Upper lobe of left lung (tissue), 6 donors: ENCODE results near the gene ERVMER34-1. TPM values are rescaled to one million over a fixed set of nuclear protein-coding genes. Genes with fewer than 3 reads are reported as not detected.

Experiments used
- ATAC-seq, 2 donors: fragments of 200-7000 bp; cut with Tn5 transposase; one replicate each; pipeline ENCODE4 v1.9.1; 2022; ENCODE audit warnings: mild to moderate bottlenecking in 2 of 2, moderate library complexity in 2 of 2; ENCODE audit not compliant: low FRiP score in 2 of 2
- DNase-seq, 2 donors: peaks; one replicate each; pipeline ENCODE4 v3.0.0-alpha.2; 2019 to 2020
- H3K27ac ChIP-seq, 4 donors: fragments of 200-600 bp; sonication (generic); one replicate each; pipeline ENCODE4 v1.5.1; 2016 to 2019
- H3K27me3 ChIP-seq, 4 donors: fragments of 200-600 bp; sonication (generic); one replicate each; pipeline ENCODE4 v1.5.1; 2017 to 2019
- H3K36me3 ChIP-seq, 4 donors: fragments of 200-600 bp; sonication (generic); one replicate each; pipeline ENCODE4 v1.5.1; 2016 to 2019
- H3K4me1 ChIP-seq, 4 donors: fragments of 200-600 bp; sonication (generic); one replicate each; pipeline ENCODE4 v1.5.1; 2018 to 2019
- H3K4me3 ChIP-seq, 4 donors: fragments of 200-600 bp; sonication (generic); one replicate each; pipeline ENCODE4 v1.5.1; 2017 to 2019; ENCODE audit warnings: mild to moderate bottlenecking in 2 of 4, moderate library complexity in 1 of 4
- H3K9me3 ChIP-seq, 4 donors: fragments of 200-600 bp; sonication (generic); one replicate each; pipeline ENCODE4 v1.5.1; 2018 to 2019
- EP300 ChIP-seq, 4 donors: sonication (generic); formaldehyde crosslinking; IDR thresholded peaks; one replicate each; pipeline ENCODE4 v1.5.1; 2017; ENCODE audit warnings: antibody characterized with exemption in 4 of 4, control low read depth in 2 of 4
- POLR2A ChIP-seq, 4 donors: fragments of 450-650 bp; IDR thresholded peaks; one replicate each; pipeline ENCODE4 v1.5.1; 2016 to 2017; ENCODE audit warnings: antibody characterized with exemption in 4 of 4, mild to moderate bottlenecking in 2 of 4
- POLR2AphosphoS5 ChIP-seq, 2 donors: sonication (generic); formaldehyde crosslinking; IDR thresholded peaks; one replicate each; pipeline ENCODE4 v1.5.1; 2017; ENCODE audit warnings: antibody characterized with exemption in 2 of 2
- WGBS, 2 donors: methylation state at CpG; one replicate each; pipeline ENCODE4 v1.1.5; 2017 to 2018; 5-methylcytosine and 5-hydroxymethylcytosine counted together
- small RNA-seq, 4 donors: library from RNA; depleted of rRNA; stranded (forward); fragments of <200 nt; gene quantifications; one replicate each; pipeline ENCODE3, GENCODE V24; 2016
- total RNA-seq, 6 donors: library from RNA; depleted of rRNA in 4 of 6; stranded (reverse); fragments of >200 nt in 4 of 6; gene quantifications; one replicate each; pipeline versions ENCODE4 v1.1.0 to v1.2.1, GENCODE V29; 2016 to 2021
- TF ChIP-seq, protein P1 (sequence below), 6 experiments: fragments of 450-650 bp in 4 of 6; fragments of 200-600 bp in 2 of 6; sonication (generic) in 2 of 6; IDR thresholded peaks; one replicate each; pipeline ENCODE4 v1.5.1; 2016 to 2019; ENCODE audit warnings: antibody characterized with exemption in 6 of 6
- donor health status: DM: no; HTN: no; CAD: no; lungs with moderate emphysema.
- donor health status: DM: no; HTN: yes; CAD: no; lungs with severe emphysema.

The ERVMER34-1 gene
- total RNA-seq, 6 donors from 2014 or later = 0.44 to 2.1 (median 0.79) TPM; not detected in 1

GRCh38 chr4:52704133-52704532 lies 47.1 kb downstream of the ERVMER34-1 start:
- no peak for TF ChIP-seq POLR2A (IDR thresholded peaks at IDR 0.05)
- TF ChIP-seq, protein P1, sequence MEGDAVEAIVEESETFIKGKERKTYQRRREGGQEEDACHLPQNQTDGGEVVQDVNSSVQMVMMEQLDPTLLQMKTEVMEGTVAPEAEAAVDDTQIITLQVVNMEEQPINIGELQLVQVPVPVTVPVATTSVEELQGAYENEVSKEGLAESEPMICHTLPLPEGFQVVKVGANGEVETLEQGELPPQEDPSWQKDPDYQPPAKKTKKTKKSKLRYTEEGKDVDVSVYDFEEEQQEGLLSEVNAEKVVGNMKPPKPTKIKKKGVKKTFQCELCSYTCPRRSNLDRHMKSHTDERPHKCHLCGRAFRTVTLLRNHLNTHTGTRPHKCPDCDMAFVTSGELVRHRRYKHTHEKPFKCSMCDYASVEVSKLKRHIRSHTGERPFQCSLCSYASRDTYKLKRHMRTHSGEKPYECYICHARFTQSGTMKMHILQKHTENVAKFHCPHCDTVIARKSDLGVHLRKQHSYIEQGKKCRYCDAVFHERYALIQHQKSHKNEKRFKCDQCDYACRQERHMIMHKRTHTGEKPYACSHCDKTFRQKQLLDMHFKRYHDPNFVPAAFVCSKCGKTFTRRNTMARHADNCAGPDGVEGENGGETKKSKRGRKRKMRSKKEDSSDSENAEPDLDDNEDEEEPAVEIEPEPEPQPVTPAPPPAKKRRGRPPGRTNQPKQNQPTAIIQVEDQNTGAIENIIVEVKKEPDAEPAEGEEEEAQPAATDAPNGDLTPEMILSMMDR (IDR thresholded peaks at IDR 0.05) = no peak
- no peak for TF ChIP-seq POLR2AphosphoS5 (IDR thresholded peaks at IDR 0.05)
- TF ChIP-seq EP300 (IDR thresholded peaks at IDR 0.05) = no peak
- Histone ChIP-seq H3K9me3 (no peaks in the 10 kb centered on the region), H3K27me3 (no peaks in the 10 kb centered on the region), H3K36me3 (no peaks in the 10 kb centered on the region), H3K4me1 (no peaks in the 10 kb centered on the region), H3K4me3 (no peak overlapping the region), H3K27ac (no peak overlapping the region)
- 56 to 69% methylated on average over 1 of the region's 1 CpG for WGBS, 2 donors
- DNase-seq = no peak
- ATAC-seq = no peak

DNA sequence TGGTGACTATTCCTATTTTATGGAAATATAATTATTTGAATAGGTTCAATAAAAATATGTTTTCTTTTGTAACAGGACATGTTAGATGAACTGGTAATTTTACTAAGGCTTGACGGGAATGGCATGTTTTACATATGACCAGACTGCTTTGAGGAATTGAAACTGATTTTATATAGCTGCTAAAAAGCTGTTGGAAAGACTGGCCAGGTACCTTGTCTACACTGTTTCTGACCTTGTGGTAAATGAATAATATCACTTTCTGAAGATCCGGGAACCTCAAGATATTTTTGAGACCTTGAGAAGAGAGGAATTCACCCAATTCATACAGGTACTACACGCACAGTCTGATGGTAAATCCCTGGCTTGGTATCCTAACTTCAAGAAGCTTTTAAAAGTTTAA lies 50.0 kb downstream of the ERVMER34-1 start:
- H3K4me1 ChIP-seq = no peaks in the 10 kb centered on the region
- WGBS, 2 donors = 78 to 84% methylated on average over 3 of the region's 3 CpGs
- no peaks in the 10 kb centered on the region for H3K27me3 ChIP-seq
- no peak overlapping the region for H3K27ac ChIP-seq
- TF ChIP-seq POLR2AphosphoS5 (IDR thresholded peaks at IDR 0.05) (no peak), POLR2A (IDR thresholded peaks at IDR 0.05) (no peak), EP300 (IDR thresholded peaks at IDR 0.05) (no peak)
- TF ChIP-seq, protein P1 (IDR thresholded peaks at IDR 0.05) = no peak
- no peak for DNase-seq
- no peak overlapping the region for H3K4me3 ChIP-seq
- no peaks in the 10 kb centered on the region for H3K9me3 ChIP-seq
- H3K36me3 ChIP-seq = no peaks in the 10 kb centered on the region
- ATAC-seq = no peak

DNA sequence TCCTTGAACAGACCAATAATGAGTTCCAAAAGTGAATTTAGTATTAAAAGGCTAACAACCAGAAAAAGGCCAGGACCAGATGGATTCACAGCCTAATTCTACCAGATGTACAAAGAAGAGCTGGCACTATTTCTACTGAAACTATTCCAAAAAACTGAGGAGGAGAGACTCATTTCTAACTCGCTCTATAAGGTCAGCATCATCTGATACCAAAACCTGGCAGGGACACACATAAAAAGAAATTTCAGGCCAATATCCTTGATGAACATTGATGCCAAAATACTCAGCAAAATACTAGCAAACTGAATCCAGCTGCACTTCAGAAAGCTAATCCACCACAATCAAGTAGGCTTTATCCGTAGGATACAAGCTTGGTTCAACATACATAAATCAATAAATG lies 56.3 kb downstream of the ERVMER34-1 start:
- H3K27ac ChIP-seq = no peak overlapping the region
- TF ChIP-seq, protein P1 (IDR thresholded peaks at IDR 0.05) = no peak
- TF ChIP-seq POLR2AphosphoS5 (IDR thresholded peaks at IDR 0.05) (no peak), POLR2A (IDR thresholded peaks at IDR 0.05) (no peak), EP300 (IDR thresholded peaks at IDR 0.05) (no peak)
- no peaks in the 10 kb centered on the region for H3K27me3 ChIP-seq
- no peaks in the 10 kb centered on the region for H3K36me3 ChIP-seq
- 82 to 85% methylated on average over 2 of the region's 2 CpGs for WGBS, 2 donors
- ATAC-seq (no peak), DNase-seq (no peak)
- H3K4me3 ChIP-seq = no peak overlapping the region
- peaks cover 0 to 11% (median 7%) of the 10 kb centered on the region in 4 donors for H3K9me3 ChIP-seq
- H3K4me1 ChIP-seq = no peaks in the 10 kb centered on the region

- Histone ChIP-seq H3K27ac (no peak overlapping the region), H3K4me1 (no peaks in the 10 kb centered on the region), H3K36me3 (no peaks in the 10 kb centered on the region), H3K4me3 (no peak overlapping the region), H3K9me3 (peaks cover 0 to 11% (median 7%) of the 10 kb centered on the region in 4 donors), H3K27me3 (no peaks in the 10 kb centered on the region)
- TF ChIP-seq EP300 (IDR thresholded peaks at IDR 0.05) = no peak
- TF ChIP-seq, protein P1 (IDR thresholded peaks at IDR 0.05) = no peak
- no peak for TF ChIP-seq POLR2AphosphoS5 (IDR thresholded peaks at IDR 0.05)
- TF ChIP-seq POLR2A (IDR thresholded peaks at IDR 0.05) = no peak
- no peak for DNase-seq
- ATAC-seq = no peak
Measured at GRCh38 chr4:52693492-52693891, 57.7 kb downstream of the ERVMER34-1 start.

Small RNA genes within 50 kb of the gene (small RNA-seq; reads per million reads assigned to genes)
- gene MIR4449 = 1.0 to 2.7 (median 2.1) reads per million in 4 donors
- 0 reads per million in 4 donors for gene RF00019
- 0 reads per million in 4 donors for gene RF00568
- 6.1 to 18.5 (median 12.9) reads per million in 4 donors for gene SNORA26

Other genes with a start within 250 kb of the ERVMER34-1 start
- gene USP46, start 92.1 kb downstream of the ERVMER34-1 start, total RNA-seq = 10 to 100 TPM in 3 of 6 donors, 1 to 10 TPM in 3; 4.2 to 14.0 (median 8.2) TPM
- 1 to 10 TPM in 2 of 6 donors, under 1 TPM in 1, not detected in 3; 0.30 to 2.1 (median 1.6) TPM for gene RASL11B, start 110.9 kb upstream of the ERVMER34-1 start, total RNA-seq